ENCODE results near the gene ZNF350. TPM values are rescaled to one million over a fixed set of nuclear protein-coding genes. Genes with fewer than 3 reads are reported as not detected.
A peak's percentile ranks its signal among the peaks of the same experiment; 100 is the strongest.

ZNF350 gene
- total and polyA plus RNA-seq, 2 of the 13 experiments (the other 11 are each of a cell fraction or from before 2014, with no cell fraction given), result 3.7 to 6.9 TPM

DNA sequence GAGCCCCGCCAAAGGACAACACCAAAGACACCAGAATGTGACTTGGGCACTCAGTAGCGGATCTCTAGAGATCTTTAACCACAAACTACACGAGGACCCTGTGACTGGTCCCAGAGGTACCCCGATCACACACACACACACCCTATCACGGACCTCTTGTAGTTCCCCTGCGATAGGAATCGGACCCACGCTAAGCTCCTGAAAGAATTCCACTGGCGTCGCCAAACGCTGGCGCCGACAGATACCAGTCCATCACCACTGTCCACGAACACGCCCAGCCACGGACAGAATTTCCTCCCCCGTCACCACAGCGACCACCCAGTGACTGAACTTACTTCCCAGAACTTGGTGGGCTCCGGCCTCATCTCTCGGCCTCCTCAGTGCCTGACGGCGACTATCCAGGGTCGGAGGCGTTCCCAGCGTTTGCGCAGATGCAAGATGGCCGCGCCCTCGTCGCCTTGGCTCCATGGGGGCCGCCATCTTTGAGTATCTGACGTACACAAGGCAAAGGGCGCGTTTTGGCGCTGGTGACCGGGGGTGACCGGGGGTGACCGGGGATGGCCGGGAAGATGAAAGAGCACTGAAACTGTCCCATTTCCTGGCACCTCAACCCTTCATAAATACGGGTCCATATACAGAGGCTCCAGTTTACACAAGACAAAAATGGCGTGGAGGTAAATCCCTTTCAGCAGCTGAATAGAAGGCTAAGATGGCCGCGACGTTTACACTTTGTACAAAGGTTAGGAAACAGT, 21.3 kb upstream of the ZNF350 start, which contains the start of gene ZNF615 (continued):
- TF ChIP-seq KLF12 (CRISPR knock-in tag; IDR thresholded peaks at IDR 0.05; ENCODE audit: borderline replicate concordance) (no peak), ZNF562 (CRISPR knock-in tag; IDR thresholded peaks at IDR 0.05; ENCODE audit: borderline replicate concordance) (no peak), CREM (IDR thresholded peaks at IDR 0.05) (peak; percentile 85), CREM (CRISPR knock-in tag; IDR thresholded peaks at IDR 0.05) (no peak), ZNF441 (CRISPR knock-in tag; IDR thresholded peaks at IDR 0.05; ENCODE audit: borderline replicate concordance) (no peak), ZNF607 (CRISPR knock-in tag; IDR thresholded peaks at IDR 0.05; ENCODE audit: borderline replicate concordance) (no peak)
- TF ChIP-seq, protein P1, sequence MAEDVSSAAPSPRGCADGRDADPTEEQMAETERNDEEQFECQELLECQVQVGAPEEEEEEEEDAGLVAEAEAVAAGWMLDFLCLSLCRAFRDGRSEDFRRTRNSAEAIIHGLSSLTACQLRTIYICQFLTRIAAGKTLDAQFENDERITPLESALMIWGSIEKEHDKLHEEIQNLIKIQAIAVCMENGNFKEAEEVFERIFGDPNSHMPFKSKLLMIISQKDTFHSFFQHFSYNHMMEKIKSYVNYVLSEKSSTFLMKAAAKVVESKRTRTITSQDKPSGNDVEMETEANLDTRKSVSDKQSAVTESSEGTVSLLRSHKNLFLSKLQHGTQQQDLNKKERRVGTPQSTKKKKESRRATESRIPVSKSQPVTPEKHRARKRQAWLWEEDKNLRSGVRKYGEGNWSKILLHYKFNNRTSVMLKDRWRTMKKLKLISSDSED (CRISPR knock-in tag; IDR thresholded peaks at IDR 0.05), result no peak
- TF ChIP-seq, protein P2, sequence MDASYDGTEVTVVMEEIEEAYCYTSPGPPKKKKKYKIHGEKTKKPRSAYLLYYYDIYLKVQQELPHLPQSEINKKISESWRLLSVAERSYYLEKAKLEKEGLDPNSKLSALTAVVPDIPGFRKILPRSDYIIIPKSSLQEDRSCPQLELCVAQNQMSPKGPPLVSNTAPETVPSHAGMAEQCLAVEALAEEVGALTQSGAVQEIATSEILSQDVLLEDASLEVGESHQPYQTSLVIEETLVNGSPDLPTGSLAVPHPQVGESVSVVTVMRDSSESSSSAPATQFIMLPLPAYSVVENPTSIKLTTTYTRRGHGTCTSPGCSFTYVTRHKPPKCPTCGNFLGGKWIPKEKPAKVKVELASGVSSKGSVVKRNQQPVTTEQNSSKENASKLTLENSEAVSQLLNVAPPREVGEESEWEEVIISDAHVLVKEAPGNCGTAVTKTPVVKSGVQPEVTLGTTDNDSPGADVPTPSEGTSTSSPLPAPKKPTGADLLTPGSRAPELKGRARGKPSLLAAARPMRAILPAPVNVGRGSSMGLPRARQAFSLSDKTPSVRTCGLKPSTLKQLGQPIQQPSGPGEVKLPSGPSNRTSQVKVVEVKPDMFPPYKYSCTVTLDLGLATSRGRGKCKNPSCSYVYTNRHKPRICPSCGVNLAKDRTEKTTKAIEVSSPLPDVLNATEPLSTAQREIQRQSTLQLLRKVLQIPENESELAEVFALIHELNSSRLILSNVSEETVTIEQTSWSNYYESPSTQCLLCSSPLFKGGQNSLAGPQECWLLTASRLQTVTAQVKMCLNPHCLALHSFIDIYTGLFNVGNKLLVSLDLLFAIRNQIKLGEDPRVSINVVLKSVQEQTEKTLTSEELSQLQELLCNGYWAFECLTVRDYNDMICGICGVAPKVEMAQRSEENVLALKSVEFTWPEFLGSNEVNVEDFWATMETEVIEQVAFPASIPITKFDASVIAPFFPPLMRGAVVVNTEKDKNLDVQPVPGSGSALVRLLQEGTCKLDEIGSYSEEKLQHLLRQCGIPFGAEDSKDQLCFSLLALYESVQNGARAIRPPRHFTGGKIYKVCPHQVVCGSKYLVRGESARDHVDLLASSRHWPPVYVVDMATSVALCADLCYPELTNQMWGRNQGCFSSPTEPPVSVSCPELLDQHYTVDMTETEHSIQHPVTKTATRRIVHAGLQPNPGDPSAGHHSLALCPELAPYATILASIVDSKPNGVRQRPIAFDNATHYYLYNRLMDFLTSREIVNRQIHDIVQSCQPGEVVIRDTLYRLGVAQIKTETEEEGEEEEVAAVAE (CRISPR knock-in tag; IDR thresholded peaks at IDR 0.05; ENCODE audit: borderline replicate concordance), result no peak
- TF ChIP-seq, protein P3, sequence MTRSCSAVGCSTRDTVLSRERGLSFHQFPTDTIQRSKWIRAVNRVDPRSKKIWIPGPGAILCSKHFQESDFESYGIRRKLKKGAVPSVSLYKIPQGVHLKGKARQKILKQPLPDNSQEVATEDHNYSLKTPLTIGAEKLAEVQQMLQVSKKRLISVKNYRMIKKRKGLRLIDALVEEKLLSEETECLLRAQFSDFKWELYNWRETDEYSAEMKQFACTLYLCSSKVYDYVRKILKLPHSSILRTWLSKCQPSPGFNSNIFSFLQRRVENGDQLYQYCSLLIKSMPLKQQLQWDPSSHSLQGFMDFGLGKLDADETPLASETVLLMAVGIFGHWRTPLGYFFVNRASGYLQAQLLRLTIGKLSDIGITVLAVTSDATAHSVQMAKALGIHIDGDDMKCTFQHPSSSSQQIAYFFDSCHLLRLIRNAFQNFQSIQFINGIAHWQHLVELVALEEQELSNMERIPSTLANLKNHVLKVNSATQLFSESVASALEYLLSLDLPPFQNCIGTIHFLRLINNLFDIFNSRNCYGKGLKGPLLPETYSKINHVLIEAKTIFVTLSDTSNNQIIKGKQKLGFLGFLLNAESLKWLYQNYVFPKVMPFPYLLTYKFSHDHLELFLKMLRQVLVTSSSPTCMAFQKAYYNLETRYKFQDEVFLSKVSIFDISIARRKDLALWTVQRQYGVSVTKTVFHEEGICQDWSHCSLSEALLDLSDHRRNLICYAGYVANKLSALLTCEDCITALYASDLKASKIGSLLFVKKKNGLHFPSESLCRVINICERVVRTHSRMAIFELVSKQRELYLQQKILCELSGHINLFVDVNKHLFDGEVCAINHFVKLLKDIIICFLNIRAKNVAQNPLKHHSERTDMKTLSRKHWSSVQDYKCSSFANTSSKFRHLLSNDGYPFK (CRISPR knock-in tag; IDR thresholded peaks at IDR 0.05; ENCODE audit: borderline replicate concordance), result peak; percentile 83; the same call in 1 of the 2 replicates
- TF ChIP-seq, protein P4, sequence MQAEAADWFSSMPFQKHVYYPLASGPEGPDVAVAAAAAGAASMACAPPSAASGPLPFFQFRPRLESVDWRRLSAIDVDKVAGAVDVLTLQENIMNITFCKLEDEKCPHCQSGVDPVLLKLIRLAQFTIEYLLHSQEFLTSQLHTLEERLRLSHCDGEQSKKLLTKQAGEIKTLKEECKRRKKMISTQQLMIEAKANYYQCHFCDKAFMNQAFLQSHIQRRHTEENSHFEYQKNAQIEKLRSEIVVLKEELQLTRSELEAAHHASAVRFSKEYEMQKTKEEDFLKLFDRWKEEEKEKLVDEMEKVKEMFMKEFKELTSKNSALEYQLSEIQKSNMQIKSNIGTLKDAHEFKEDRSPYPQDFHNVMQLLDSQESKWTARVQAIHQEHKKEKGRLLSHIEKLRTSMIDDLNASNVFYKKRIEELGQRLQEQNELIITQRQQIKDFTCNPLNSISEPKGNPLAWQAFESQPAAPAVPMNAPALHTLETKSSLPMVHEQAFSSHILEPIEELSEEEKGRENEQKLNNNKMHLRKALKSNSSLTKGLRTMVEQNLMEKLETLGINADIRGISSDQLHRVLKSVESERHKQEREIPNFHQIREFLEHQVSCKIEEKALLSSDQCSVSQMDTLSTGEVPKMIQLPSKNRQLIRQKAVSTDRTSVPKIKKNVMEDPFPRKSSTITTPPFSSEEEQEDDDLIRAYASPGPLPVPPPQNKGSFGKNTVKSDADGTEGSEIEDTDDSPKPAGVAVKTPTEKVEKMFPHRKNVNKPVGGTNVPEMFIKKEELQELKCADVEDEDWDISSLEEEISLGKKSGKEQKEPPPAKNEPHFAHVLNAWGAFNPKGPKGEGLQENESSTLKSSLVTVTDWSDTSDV (CRISPR knock-in tag; IDR thresholded peaks at IDR 0.05), result 0 out of 2 replicates have a peak, but pooled peaks have one; percentile 22
- TF ChIP-seq, protein P5, sequence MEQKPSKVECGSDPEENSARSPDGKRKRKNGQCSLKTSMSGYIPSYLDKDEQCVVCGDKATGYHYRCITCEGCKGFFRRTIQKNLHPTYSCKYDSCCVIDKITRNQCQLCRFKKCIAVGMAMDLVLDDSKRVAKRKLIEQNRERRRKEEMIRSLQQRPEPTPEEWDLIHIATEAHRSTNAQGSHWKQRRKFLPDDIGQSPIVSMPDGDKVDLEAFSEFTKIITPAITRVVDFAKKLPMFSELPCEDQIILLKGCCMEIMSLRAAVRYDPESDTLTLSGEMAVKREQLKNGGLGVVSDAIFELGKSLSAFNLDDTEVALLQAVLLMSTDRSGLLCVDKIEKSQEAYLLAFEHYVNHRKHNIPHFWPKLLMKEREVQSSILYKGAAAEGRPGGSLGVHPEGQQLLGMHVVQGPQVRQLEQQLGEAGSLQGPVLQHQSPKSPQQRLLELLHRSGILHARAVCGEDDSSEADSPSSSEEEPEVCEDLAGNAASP (CRISPR knock-in tag; IDR thresholded peaks at IDR 0.05; ENCODE audit: borderline replicate concordance), result peak; percentile 73; the same call in 1 of the 2 replicates

Data from HepG2 (cell line).